SKM-1 treated with dmso at 0.1 percent for 144 hours (cell line): ENCODE data around the gene ACTRT2.

Source experiments
- DNase-seq: peaks from one replicate; lab custom pipeline; 2025; ENCODE audit not compliant: unreplicated experiment; lab: John Stamatoyannopoulos, UW

Gene ACTRT2

GRCh38 chr1:3002349-3003038 lies 18.8 kb upstream of the ACTRT2 start:
- no peak for DNase-seq

DNA sequence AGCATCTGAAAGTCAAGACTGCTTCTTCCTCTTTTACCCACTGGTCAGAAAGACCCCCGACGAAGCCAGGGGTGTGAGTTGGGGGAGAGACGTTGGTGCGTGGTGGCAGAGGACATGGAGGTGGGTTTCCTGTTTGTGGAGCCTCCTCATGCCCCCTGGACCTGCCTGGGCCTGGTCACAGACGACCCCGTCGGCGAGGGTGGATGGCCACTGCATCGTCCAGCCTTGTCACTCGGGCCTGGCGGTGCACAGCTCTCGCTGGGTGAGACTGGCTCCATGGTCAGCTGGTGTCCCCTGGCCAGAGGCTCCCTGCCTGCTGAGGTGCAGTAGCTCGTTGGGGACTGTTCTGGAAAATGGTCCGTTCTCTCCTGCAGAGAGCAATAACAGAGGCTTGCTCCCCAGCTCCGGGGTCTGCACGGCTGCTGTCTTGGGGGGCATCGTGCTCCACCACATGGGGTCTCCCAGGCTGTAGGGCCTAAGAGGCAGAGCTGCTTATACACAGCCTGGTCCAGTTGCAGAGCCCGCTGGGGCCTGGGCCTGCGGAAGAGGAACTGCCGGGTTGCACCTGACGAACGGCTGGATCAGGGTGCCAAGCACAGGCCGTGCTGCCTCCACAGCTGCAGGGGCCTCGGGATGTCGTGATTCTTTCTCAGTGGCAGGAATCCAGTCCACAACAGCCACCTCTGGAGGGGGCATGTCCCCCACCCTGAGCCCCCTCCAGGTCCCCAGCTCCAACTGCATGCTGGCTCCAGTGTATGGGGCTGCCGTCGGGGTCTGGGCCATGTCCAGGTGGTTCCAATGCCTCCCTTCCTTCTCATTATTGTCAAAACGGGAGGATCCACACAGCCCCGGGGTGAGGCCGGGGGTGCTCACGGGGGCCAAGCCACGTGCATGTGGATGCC lies 18.0 kb upstream of the ACTRT2 start:
- DNase-seq: no peak

DNA sequence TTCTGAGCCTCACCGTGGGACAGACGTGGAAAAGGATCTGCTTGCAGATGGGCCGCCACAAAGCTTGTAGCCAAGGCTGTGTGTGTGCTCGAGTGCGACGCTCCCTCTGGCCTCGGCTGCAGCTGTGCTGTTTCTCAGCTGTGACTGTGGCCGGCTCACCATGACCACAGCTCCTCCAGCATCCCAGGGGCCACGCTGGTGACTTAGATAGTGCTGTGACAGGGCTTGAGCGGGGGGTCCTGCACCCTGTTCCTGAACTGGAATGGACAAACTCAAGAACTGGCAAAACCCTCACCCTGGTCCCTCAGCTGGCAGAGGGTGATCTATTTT lies 17.4 kb upstream of the ACTRT2 start:
- no peak for DNase-seq

DNA sequence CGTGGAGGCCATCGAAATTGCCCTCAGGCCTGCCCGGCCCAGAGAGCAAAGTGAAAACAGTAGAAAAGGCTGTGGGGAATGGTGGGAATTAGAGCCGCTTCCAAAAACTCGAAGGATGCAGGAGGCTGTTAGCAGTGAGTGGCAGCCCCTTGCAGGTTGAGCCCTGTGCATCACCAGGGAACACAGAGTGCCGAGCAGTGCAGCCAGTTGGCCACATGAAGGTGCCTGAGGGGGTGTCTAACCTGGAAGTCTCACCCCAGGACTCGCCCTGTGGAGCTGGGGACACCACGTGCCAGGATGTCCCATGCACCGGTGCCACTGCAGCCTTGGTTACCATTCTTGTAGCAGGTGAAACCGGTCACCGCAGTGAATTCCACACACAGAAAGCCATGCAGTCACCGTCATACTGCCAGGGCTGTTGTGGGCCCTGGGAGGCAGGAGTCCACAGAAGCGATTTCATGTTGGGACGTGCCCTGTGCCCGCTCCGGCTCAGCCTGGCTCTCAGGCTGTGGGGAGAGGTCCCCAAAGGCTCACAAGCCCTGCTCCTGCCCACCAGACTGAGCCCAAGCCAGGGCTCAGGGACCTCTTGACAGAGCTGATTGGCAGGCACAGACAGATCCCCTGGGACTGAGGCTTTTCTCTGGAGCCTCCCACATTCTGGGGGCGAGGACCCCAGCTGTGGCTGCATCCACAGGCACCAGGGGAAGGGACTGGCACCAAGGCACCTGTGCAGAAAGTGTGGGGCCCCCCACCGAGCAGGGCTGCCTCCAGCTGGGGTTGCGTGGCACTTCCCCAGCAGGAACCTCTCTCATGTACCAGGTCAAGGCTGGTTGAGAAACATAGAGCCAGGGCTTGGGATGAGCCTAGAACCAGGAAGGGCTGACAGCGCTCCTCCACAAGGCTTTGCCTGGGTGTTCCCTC lies 16.7 kb upstream of the ACTRT2 start:
- DNase-seq: no peak

- no peak for DNase-seq
Measured at GRCh38 chr1:3005771-3006170, 15.5 kb upstream of the ACTRT2 start.

- no peak for DNase-seq
Measured at GRCh38 chr1:3007298-3008147, 13.7 kb upstream of the ACTRT2 start.

GRCh38 chr1:3009021-3009420 lies 12.2 kb upstream of the ACTRT2 start:
- no peak for DNase-seq

GRCh38 chr1:3009556-3009955 lies 11.7 kb upstream of the ACTRT2 start:
- no peak for DNase-seq

DNA sequence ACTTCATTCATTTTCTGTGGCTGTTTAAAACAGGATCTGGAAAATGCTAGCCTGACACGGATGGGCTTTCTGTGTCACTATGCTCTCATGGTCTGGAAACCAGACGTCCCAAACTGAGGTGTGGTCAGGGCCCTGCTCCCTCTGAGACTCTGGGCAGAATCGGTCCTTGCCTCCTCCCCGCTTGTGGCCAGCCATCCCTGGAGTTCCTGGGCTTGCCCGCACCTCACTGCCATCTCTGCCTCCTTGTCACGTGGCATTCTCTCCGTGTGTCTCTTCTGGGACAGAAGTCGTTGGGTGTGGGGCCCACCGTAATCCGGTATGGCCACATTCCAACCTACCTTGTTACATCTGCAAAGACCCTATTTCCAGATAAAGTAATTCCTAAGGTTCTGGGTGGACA lies 10.1 kb upstream of the ACTRT2 start:
- no peak for DNase-seq

DNA sequence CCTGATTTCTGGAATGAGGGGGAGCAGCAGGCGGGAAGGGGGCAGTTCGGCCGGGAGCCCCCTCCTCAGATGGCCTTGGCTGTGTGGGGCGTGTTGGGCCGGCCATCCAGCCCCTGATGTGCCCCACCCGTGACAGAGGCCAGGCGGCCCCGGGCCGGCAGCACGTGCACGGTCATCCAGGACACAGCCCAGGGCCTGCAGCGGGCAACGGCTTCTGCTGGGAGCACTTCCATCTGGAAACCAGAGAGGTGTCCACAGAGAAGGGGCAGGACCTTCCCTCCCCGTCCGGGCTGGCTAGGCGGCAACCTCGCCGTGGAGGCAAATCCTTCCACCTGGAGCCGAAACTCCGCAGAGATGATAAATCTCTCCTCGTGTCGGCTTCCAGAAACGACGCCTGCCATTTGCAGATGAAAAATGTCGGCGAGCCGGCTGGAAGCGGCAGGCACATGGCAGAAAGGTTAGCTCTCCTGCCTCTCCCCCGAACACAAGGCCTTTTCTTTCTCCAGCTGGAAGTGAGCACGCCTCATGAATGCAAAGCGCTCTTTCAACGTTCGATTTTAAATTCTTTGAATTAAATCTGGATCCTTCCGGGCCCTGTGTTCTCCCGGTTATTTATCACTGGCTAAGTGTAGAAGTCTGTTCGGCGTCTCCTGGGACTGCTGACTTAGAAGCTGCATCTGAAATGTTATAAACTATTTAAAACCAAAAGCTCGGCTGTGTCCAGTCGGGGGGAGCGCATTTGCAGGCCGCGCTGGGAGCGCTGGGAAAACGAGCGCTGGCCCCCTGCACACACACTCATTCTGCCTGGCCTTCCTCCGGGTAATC lies 9.4 kb upstream of the ACTRT2 start:
- DNase-seq: no peak

GRCh38 chr1:3012456-3013291 lies 8.6 kb upstream of the ACTRT2 start:
- DNase-seq: no peak

- DNase-seq: no peak
Measured at GRCh38 chr1:3013371-3014049, 7.8 kb upstream of the ACTRT2 start.

- DNase-seq: no peak
Measured at GRCh38 chr1:3014050-3014440, 7.2 kb upstream of the ACTRT2 start.

GRCh38 chr1:3014443-3015268 lies 6.6 kb upstream of the ACTRT2 start:
- DNase-seq: no peak

DNA sequence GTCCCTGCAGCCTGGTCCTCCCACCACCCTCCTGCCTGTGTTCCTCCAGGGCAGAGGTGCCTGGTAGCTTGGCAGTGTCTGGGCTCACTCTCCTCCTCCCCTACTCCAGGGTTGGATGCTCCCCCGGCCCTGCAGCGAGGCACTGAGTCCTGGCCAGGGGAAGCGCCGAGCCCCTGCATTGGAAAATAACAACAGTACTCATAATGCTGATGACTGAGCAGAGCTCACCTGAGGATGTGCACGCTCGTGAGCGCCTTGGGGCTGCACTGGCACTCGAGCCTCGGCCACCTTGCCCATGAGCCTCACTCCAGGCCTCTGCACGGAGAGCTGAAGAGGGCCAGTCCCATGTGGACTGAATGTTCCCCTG lies 6.0 kb upstream of the ACTRT2 start:
- no peak for DNase-seq

GRCh38 chr1:3015744-3016143 lies 5.5 kb upstream of the ACTRT2 start:
- DNase-seq: no peak

DNA sequence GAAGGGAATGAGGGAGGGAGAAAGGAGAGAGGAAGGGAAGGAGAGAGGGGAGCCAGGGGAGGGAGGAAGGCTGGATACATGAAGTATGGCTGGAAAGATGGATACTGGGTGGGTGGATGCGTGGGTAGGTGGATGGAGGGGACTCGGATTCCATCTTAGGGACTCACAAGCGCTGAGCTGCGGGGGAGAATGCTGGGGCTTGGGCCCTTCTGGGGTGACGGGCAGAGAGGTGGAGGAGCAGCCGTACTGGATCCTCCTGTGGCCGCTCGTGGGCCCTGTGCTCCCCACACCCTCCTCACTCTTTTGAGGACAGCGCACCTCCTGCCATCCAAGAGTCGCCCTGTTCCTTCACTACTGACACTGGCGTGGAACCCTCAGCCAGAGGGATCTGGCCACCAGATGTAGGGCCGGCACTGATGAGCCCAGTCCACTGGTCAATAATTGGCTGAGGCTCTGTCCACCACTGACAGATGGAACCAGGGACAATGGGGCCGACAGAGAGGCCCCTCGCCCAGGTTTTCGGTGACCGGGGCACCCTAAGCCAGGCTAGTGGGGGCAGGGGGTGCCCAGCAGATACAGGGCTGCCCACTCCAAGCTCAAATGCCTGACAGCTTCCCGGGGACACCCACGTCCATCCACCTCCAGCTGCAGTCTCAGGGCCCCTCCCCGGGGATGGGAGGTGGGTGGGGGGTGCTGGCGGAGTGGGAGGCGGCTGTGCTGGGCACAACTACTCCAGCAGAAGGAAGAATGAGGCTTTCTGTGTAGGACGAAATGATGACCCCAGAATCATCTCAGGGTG lies 4.4 kb upstream of the ACTRT2 start:
- no peak for DNase-seq
